PC-3 (cell line): ENCODE data around the gene GTPBP8. TPM values are rescaled to one million over a fixed set of nuclear protein-coding genes. Genes with fewer than 3 reads are reported as not detected.
"Not testable (repeated sequence)": the region's sequence is repeated elsewhere in the genome, so short reads cannot be mapped to it uniquely, and the experiment has no call there.

ENCODE experiments used
- ATAC-seq: fragments of 200-7000 bp; cut with Tn5 transposase; 2 replicates; pipeline ENCODE4 v1.9.1; 2020; ENCODE audit warnings: mild to moderate bottlenecking, moderate library complexity
- BruUV-seq: library from RNA; stranded (reverse); fragments of 400-500 nt; replicated peaks from 2 replicates; lab custom pipeline; 2021; lab: Mats Ljungman, UMichigan
- CTCF ChIA-PET: fragments of 300-600 bp; sonication (Branson Sonifier 250); formaldehyde crosslinking; loops from one replicate; lab custom pipeline; 2022; ENCODE audit warnings: antibody characterized with exemption; lab: Charles Lee
- POLR2A ChIA-PET: fragments of 300-600 bp; sonication (Branson Sonifier 250); formaldehyde crosslinking; loops from one replicate; lab custom pipeline; 2022; ENCODE audit warnings: antibody characterized with exemption; ENCODE audit not compliant: unreplicated experiment; lab: Charles Lee
- DNase-seq: peaks from one replicate; pipeline ENCODE4 v3.0.0-alpha.2; 2015
- H2AFZ ChIP-seq: fragments of 300-600 bp; sonication (generic); 2 replicates; pipeline ENCODE4 v1.6.0; 2016; ENCODE audit warnings: antibody characterized with exemption, low read length
- H3F3A ChIP-seq: fragments of 300-600 bp; sonication (generic); one replicate; pipeline ENCODE4 v1.6.0; 2017; ENCODE audit warnings: antibody characterized with exemption, low read length, control low read depth, mild to moderate bottlenecking; ENCODE audit not compliant: unreplicated experiment
- H3K27ac ChIP-seq: fragments of 300-600 bp; sonication (generic); 2 replicates; pipeline ENCODE4 v1.5.1; 2016; ENCODE audit warnings: mild to moderate bottlenecking, low read length
- H3K27me3 ChIP-seq: fragments of 300-600 bp; sonication (generic); 2 replicates; pipeline ENCODE4 v1.6.1; 2016; ENCODE audit warnings: low read length, mixed read lengths
- H3K36me3 ChIP-seq: fragments of 300-600 bp; sonication (generic); 2 replicates; pipeline ENCODE4 v1.6.1; 2016; ENCODE audit warnings: low read depth, mixed run types, low read length, mixed read lengths
- H3K4me1 ChIP-seq: fragments of 300-600 bp; sonication (generic); 2 replicates; pipeline ENCODE4 v1.5.1; 2016; ENCODE audit warnings: low read length; ENCODE audit not compliant: insufficient read depth
- H3K4me2 ChIP-seq: fragments of 300-600 bp; sonication (generic); 2 replicates; pipeline ENCODE4 v1.6.0; 2016; ENCODE audit warnings: low read length
- H3K4me3 ChIP-seq: fragments of 300-600 bp; sonication (generic); 2 replicates; pipeline ENCODE4 v1.5.1; 2016; ENCODE audit warnings: mild to moderate bottlenecking, low read length, mixed read lengths
- H3K79me2 ChIP-seq: fragments of 300-600 bp; sonication (generic); 2 replicates; pipeline ENCODE4 v1.6.1; 2017; ENCODE audit warnings: low read length, mixed read lengths
- H3K9ac ChIP-seq: fragments of 300-600 bp; sonication (generic); 2 replicates; pipeline ENCODE4 v1.6.0; 2016; ENCODE audit warnings: mild to moderate bottlenecking, low read length
- H3K9me2 ChIP-seq: fragments of 300-600 bp; sonication (generic); replicated peaks from 2 replicates; pipeline ENCODE4 v1.6.1; 2016; ENCODE audit warnings: mixed run types, low read length, mixed read lengths
- H3K9me3 ChIP-seq: fragments of 300-600 bp; sonication (generic); 2 replicates; pipeline ENCODE4 v1.6.1; 2016; ENCODE audit warnings: low read length, mixed read lengths
- H4K20me1 ChIP-seq: fragments of 300-600 bp; sonication (generic); 2 replicates; pipeline ENCODE4 v1.6.1; 2016; ENCODE audit warnings: low read length, mixed read lengths
- CTCF ChIP-seq: fragments of 300-600 bp; sonication (generic); conservative IDR thresholded peaks from 2 replicates; pipeline ENCODE4 v1.5.1; 2017; ENCODE audit warnings: antibody characterized with exemption, low read depth, mild to moderate bottlenecking, low read length
- EZH2 ChIP-seq: fragments of 300-600 bp; sonication (generic); IDR thresholded peaks from one replicate; pipeline ENCODE4 v1.6.1; 2017; ENCODE audit warnings: antibody characterized with exemption, mild to moderate bottlenecking, low read length; ENCODE audit not compliant: unreplicated experiment
- EZH2phosphoT487 ChIP-seq: fragments of 300-600 bp; sonication (generic); IDR thresholded peaks from 2 replicates; pipeline ENCODE4 v1.6.1; 2018; ENCODE audit warnings: mild to moderate bottlenecking, antibody characterized with exemption, low read length, borderline replicate concordance
- intact Hi-C: fragments of 100-400 bp; cut with micrococcal nuclease; formaldehyde crosslinking; loops from 2 replicates; pipeline ENCODE4 v1.9.0; 2023
- total RNA-seq: library from RNA; depleted of rRNA; stranded (reverse); fragments of >200 nt; gene quantifications from 2 replicates; pipeline ENCODE4 v1.2.3, GENCODE V29; 2014

Gene GTPBP8
- total RNA-seq, 1 experiment from 2014 or later: 63.8 TPM

GRCh38 chr3:113039546-113039945 is 48.8 kb downstream of the GTPBP8 start:
- intact Hi-C loops: loop anchor here (5.0 kb wide), 1 partner anchor 248 kb away; no protein-coding TSS in a partner anchor
- TF ChIP-seq EZH2phosphoT487 (no peak), EZH2 (no peak), CTCF (no peak)
- BruUV-seq: no TSS peak
- Histone ChIP-seq H3K9me2 (no peaks in the 10 kb centered on the region), H3K36me3 (no peaks in the 10 kb centered on the region), H3K79me2 (no peaks in the 10 kb centered on the region), H3K4me3 (no peak overlapping the region), H3K9me3 (no peaks in the 10 kb centered on the region), H4K20me1 (no peaks in the 10 kb centered on the region), H3K9ac (no peak overlapping the region), H2AFZ (no peak overlapping the region), H3K27me3 (no peaks in the 10 kb centered on the region), H3F3A (no peaks in the 10 kb centered on the region), H3K4me1 (no peaks in the 10 kb centered on the region), H3K27ac (no peak overlapping the region), H3K4me2 (no peak overlapping the region)
- CTCF ChIA-PET: no interaction called here
- DNase-seq (no peak), ATAC-seq (no peak)
- POLR2A ChIA-PET: no interaction called here

DNA sequence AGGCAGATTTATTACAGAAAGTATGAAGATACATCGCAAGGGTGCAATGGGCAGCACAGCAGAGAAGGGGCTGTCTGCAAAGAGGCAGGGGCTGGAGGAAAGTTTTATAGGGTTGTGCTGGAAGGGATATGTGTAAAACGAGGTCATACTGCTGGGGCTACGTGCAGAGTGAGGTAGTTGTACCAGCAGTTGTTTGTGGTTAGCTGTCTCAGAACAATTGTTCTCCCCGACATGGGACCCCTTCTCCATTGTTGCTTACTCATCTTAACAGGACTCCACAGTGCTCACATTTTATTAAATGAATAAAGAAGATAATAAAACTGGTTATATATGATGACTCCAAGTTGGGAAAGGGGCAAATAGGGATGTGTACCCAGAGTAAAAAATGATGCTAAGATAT is 49.4 kb downstream of the GTPBP8 start:
- H3K9me3 ChIP-seq: 0 out of 2 replicates have a peak, but pooled peaks cover 4% of the 10 kb centered on the region
- no peaks in the 10 kb centered on the region for H3F3A ChIP-seq
- H3K4me3 ChIP-seq: no peak overlapping the region
- no peaks in the 10 kb centered on the region for H3K36me3 ChIP-seq
- BruUV-seq: no TSS peak
- H4K20me1 ChIP-seq: no peaks in the 10 kb centered on the region
- ATAC-seq (no peak), DNase-seq (no peak)
- H3K4me2 ChIP-seq: no peak overlapping the region
- H3K4me1 ChIP-seq: no peaks in the 10 kb centered on the region
- H3K9ac ChIP-seq: no peak overlapping the region
- H3K27me3 ChIP-seq: no peaks in the 10 kb centered on the region
- intact Hi-C loops: no loop called here
- H3K9me2 ChIP-seq: no peaks in the 10 kb centered on the region
- TF ChIP-seq EZH2phosphoT487 (no peak), CTCF (no peak), EZH2 (no peak)
- H2AFZ ChIP-seq: no peak overlapping the region
- H3K79me2 ChIP-seq: no peaks in the 10 kb centered on the region
- ChIA-PET CTCF (no interaction called here), POLR2A (no interaction called here)
- no peak overlapping the region for H3K27ac ChIP-seq

GRCh38 chr3:113043686-113044085 is 52.9 kb downstream of the GTPBP8 start:
- Histone ChIP-seq H2AFZ (no peak overlapping the region), H3K4me2 (no peak overlapping the region), H3K79me2 (no peaks in the 10 kb centered on the region), H4K20me1 (no peaks in the 10 kb centered on the region), H3K4me1 (no peaks in the 10 kb centered on the region), H3K27ac (no peak overlapping the region), H3K4me3 (no peak overlapping the region), H3F3A (no peaks in the 10 kb centered on the region), H3K9me2 (no peaks in the 10 kb centered on the region), H3K9me3 (0 out of 2 replicates have a peak, but pooled peaks cover 6% of the 10 kb centered on the region), H3K27me3 (no peaks in the 10 kb centered on the region), H3K9ac (no peak overlapping the region), H3K36me3 (no peaks in the 10 kb centered on the region)
- ChIA-PET CTCF (interaction anchor here (0.5 kb wide), 1 partner anchor 245 kb away, joined by 4 read pairs; no protein-coding TSS in a partner anchor), POLR2A (no interaction called here)
- intact Hi-C loops: no loop called here
- ATAC-seq (no peak), DNase-seq (no peak)
- BruUV-seq: no TSS peak
- TF ChIP-seq EZH2phosphoT487 (no peak), EZH2 (no peak), CTCF (no peak)

- BruUV-seq, H3K27ac ChIP-seq, DNase-seq, H3K4me2 ChIP-seq, H3K79me2 ChIP-seq, H4K20me1 ChIP-seq, H3F3A ChIP-seq, CTCF ChIA-PET, H3K9me3 ChIP-seq, H3K27me3 ChIP-seq, ATAC-seq, H3K36me3 ChIP-seq, H3K9ac ChIP-seq, H2AFZ ChIP-seq, intact Hi-C loops, H3K9me2 ChIP-seq, H3K4me1 ChIP-seq, H3K4me3 ChIP-seq, POLR2A ChIA-PET: not testable (repeated sequence)
Measured at GRCh38 chr3:113046186-113046965, 55.6 kb downstream of the GTPBP8 start.
